ENCODE measurements around the gene FBXO39.
"Not testable (repeated sequence)": the region's sequence is repeated elsewhere in the genome, so short reads cannot be mapped to it uniquely, and the experiment has no call there.

The FBXO39 gene

DNA sequence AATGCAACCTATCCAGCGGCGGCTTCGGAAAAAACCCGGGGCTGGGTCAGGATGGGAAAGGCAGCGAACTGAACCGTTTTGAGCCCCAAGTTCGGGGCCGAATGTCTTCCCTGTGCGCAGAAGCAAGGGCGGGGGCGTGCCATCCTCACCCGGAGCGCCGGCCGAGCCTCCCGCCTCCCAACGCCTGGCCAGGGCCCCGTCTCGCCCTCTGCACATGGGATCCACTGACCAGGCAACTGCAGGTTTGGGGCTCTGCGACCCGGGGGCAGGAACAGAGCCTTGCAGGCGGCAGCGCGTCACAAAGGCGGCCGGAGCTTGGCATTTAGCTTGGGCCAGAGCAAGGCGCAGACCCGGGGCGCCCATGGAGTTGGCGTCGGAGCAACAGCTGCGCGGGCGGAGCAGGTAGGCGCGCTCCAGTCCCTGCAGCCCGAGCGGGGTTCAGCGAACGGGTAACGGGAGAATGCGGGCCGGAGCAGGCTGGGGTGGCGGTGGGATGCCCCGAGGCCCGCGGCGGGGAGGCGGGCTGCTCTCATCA is at the start of gene FBXO39:
Gene FBXO39 (plus strand): TSS at position 345 of the 535 bp plus-strand sequence. CDS start 3,654 bp downstream, outside the sequence.
- no peak for DNase-seq (ENCODE audit: low read depth)

DNA sequence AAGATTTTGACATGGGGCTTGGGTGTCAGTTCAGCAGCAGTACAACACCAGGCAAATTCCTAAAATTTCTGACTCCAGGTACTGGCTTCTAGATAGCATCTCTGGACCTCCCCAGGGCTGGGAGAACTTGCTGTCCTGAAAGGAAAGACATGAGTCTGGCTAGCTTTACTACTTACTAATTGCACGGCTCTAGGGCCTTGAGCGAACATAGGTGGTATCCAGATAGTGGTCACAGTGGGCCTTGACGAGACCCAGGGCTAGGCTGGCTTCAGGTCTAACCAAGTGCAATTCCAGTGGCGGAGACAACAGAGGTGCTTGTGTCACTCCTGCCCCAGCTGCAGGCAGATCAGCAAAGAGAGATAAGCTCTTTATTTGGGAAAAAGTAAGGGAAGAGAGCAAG is 46.5 kb upstream of the FBXO39 start:
- DNase-seq (ENCODE audit: low read depth), result no peak

DNA sequence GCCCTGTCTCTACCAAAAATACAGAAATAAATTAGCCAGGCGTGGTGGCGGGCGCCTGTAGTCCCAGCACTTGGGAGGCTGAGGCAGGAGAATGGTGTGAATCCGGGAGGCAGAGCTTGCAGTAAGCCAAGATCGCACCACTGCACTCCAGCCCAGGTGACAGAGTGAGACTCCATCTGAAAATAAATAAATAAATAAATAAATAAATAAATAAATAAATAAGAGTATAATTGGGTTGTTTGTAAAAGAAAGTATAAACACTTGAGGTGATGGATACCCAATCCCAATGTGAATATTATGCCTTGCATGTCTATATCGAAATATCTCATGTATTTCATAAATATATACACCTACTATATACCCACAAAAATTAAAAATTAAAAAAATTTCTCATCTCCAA is 29.4 kb upstream of the FBXO39 start:
- DNase-seq (ENCODE audit: low read depth), result not testable (repeated sequence)

DNA sequence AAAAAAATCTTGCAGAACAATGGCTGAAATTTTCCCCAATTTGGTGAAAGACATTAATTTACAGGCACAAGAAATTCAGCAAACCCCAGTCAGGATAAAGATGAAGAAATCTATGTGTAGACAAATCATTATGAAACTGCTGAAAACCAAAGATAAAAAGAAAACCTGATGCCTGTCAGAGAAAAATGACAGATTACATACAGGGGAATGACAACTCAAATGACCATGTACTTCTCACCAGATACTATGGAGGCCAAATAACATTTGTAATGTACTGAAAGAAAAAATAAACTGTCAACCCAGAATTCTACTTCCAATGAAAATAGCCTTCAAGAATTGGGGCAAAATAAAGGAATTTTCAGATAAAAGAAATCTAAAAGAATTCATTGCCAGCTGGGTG is 27.4 kb upstream of the FBXO39 start:
- no peak for DNase-seq (ENCODE audit: low read depth)

DNA sequence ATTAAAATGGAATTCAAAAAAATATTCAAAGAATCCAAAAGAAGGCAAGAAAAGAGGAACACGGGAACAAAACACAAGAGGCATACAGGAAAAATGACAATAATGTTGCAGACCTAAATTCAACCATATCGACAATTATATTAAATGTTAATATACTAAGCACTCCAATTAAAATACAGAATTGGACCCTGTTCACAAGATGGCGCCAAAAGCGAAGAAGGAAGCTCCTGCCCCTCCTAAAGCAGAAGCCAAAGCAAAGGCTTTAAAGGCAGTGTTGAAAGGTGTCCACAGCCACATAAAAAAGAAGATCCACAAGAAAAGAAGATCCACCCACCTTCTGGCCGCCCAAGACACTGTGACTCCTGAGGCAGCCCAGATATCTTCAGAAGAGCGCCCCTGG is 26.5 kb upstream of the FBXO39 start:
- no peak for DNase-seq (ENCODE audit: low read depth)

DNA sequence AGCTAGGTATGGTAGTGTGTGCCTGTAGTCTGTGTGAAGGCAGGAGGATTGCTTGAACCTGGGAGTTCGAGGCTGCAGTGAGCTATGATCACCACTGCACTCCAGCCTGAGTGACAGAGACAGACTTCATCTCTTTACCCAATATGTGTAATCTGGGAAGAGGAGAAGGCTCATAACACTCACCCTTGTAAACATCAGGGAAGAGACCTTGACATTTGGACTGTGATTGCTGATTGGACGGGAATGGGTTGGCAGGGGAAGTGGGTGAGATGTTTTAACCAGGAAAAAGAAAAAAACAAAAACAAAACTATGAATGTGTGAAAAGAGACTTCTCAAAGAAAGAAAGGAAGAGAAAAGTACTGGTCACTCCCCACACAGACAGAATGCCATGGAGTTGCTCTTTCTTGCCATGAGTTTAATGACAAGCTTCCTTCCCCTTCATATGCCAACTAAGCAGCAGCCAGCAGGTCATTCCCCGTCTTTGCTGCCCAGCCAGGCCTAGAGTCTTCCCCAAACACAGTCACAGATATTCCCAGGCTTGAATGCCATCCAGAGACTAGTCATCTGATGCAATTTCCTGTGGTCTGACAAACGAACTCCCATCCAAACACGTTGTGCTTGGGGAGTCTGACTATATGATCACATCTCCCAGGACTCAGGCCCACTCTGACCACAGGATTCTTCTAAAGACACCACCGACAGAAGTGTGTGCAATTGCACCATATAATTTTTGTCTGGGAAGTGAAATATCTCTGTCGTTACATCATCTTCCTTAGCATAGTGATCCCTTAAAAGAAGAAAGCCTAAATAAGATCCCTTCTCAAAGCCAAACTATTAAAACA is 23.7 kb upstream of the FBXO39 start:
- peak; percentile 100 for DNase-seq (ENCODE audit: low read depth)

DNA sequence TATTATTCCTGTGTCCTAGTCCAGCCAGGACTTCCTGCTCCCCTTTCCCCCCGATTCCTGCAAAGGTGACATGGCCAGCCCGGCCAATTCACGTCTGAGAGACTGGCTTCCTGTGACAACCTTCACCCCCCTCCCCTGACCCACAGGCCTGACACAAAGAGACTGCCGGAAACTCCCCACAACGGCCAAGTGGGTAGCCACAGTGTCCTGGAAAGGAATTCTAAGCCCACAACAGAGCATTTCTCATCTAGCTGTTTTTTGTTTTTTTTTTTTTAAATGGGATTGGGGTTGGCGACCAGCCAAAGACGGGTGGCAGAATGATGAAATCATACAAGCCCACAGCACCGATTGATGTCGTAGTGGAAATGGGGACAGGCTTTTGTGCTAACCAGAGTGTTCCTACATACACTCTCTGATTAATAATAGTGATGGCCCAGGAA is 23.0 kb upstream of the FBXO39 start:
- peak; percentile 70 for DNase-seq (ENCODE audit: low read depth)

DNA sequence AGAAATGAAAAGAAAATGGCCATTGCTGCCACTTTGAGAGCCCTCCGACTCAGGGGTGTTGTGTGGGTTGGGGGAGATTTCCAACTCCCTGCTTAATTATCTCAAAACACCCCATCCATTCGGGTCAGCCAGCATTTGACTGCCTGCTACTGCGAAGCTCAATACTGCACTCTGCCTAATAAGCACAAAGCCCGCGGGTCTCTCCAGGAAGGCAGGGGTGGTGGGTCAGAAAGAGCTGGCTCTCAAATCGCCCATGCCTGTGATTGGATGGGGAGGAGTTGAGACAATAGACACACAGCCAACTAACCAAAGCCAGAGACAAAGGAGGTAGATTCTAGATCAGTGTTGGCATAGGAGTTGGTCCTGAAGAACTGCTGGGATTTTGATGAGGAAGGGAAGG is 22.5 kb upstream of the FBXO39 start:
- no peak for DNase-seq (ENCODE audit: low read depth)

DNA sequence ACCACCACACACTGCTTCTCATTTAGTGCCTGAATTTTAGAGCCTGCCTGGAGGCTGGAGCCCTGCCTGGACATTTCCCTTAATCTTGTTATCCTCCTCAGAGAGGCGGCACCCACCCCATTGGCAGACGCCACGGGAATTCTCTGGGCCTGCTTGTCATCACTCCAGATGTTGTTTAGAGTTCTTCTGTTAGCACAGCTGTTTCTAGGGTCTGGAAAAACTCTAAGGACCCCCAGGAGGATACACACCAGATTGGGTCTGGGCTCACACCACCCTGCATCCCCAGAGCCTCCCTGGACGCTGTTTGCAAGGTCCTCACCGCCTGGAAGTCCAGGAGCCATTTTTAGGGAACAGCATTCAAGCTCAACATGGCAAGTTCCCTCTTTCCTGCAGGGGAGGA is 20.7 kb upstream of the FBXO39 start:
- peak; percentile 50 for DNase-seq (ENCODE audit: low read depth)

DNA sequence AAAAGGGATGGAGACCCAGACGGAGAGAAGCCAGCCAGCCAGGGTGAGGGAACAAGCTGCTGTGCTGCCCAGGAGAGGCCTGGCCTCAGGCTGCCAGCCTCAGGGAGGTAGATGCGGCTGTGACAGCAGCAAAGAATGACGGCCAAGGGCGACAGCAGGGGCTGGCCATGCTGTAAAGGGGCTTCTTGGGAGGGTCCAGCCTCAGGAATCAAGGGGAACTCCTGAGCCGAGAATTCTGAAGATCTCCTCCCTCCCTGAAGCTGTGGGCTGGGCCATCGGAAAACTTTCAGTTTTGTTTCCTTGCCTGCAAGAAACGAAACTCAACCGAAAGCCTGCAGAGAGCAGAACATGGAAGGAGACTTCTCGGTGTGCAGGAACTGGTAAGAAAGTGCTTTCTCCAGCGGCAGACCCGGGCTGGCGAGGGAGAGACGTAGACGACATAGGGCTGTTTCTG is 20.3 kb upstream of the FBXO39 start, which contains the start of gene XAF1:
Gene XAF1 (plus strand): TSS at position 316 of the 454 bp plus-strand sequence. CDS start 33 bp downstream, at position 349.
- DNase-seq (ENCODE audit: low read depth), result peak; percentile 40

DNA sequence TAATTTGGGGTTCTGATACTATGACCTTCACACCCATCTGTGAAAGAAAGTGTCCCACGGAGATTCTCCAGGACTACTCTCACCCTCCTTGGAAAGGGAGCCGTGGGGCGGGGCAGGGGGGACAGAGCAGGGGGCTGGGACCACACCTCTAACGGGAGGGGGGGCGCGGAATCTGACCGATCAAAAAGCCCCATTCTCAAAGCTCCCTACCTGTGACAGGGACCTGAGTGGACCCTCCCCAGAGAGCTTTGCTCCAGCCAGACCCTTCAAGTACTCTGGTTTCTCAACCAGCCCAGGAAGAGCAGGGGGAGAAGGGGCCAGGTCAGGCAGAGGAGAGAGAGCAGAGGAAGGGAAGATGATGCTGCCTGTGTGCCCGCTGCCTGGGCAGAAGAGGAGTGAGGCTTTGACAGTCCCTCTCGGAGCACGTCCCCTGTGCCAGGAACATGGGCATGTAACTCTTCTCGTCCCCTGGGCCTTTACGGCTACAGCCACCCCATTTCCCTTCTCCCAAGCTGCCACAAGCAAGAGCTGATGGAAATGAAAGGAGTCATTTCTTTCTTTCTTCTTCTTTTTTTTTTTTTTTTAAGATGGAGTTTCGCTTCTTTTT is 19.5 kb upstream of the FBXO39 start:
- DNase-seq (ENCODE audit: low read depth), result no peak

DNA sequence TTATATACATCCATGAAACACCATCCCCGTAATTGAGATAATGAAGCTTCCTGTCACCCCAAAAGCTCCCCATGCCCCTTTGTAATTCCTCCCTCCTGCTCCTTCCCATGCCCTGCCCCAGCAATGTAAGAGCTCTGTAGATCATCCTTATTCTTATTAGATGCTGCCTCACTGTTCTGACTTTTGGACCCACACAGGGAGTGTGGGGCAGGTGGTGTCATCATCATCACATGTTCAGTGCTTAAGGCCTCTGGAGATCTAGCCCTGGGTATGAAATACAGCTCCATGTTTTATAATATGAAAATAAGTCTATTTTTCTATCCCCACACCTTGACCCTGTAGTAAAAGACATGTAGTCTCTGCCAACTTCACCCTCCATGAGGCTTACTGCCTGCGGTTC is 18.3 kb upstream of the FBXO39 start:
- no peak for DNase-seq (ENCODE audit: low read depth)

DNA sequence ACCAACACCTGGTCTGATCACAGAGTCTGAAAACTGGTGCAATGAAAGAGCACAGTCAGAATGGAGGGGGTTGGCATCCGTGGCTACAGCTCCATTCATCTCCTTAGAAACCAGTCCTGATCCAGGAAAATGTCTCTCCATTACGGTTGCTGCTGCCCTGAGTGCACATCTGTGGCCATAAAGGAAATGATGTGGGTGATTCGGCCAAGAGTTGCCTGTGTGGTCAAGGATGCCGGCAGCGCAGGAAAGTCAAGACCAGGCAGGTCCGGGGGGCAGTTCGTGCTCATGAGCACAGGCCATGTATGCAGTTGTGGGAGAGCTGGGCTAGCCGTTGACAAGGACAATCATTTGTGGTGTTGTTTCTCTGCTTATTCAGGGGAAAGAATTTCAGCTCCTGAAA is 14.2 kb upstream of the FBXO39 start:
- DNase-seq (ENCODE audit: low read depth), result no peak

DNA sequence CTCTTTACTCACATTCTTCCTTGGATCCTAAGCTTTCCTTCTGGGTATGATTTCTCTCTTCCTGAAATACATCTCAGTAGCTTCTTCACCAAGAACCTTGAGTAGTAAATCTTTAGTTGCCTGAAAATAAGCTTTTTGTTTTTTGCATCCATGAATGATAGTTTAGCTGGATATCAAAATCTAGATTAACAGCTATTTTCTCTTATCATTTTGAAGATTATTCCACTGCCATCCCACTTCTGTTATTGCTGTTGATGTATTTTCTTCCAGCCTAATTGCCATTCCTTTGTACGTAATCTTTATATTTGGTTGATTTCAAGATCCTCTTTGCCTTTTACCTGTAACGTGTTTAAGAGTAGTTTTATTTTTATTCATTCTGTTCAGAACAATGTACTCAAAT is 7.6 kb upstream of the FBXO39 start:
- no peak for DNase-seq (ENCODE audit: low read depth)

DNA sequence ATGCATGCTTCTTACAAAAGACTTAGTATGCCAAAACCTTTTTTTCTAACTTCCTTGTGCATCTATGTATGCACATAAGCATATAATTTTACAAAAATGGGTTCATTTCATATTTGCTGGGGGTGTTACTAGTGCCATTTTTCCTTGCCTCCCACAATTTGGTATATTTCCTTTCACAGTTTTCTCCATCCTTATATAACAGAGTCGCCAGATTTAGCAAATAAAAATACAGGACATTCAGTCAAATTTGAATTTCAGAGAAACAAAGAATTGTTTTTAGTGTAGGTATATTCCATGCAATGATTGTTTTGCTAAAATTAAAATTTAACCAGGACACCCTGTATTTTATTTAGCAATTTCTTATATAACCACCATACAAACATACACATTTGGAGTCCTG is 4.0 kb upstream of the FBXO39 start:
- no peak for DNase-seq (ENCODE audit: low read depth)

DNA sequence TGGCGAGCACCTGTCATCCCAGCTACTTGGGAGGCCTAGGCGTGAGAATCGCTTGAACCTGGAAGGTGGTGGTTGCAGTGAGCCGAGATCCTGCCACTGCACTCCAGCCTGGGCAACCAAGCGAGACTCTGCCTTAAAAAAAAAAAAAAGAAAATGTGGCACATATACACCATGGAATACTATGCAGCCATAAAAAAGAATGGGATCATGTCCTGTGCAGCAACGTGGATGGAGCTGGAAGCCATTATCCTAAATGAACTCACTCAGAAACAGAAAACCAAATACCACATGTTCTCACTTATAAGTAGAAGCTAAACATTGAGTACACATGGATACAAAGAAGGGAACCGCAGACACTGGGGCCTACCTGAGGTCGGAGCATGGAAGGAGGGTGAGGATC is 1.1 kb upstream of the FBXO39 start:
- DNase-seq (ENCODE audit: low read depth), result not testable (repeated sequence)

DNA sequence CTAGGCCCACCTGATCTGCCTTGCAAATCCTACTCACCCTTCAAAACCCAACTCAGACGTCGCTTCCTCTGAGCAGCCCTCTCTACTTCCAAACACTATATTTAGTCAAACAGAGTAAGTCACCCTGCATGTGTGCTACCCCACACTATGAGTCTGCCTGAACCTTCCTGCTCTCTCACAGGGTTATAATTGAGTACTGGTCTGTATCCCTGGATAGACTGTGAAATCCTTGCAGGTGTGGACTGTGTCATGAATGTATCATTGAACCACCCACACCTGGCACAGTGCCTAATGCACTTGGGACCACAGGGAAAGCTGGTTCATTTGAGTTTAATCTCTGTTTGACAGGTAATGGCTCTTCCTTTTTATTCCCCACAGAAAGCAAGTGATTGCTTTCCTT is 3.4 kb downstream of the FBXO39 start:
- no peak for DNase-seq (ENCODE audit: low read depth)

DNA sequence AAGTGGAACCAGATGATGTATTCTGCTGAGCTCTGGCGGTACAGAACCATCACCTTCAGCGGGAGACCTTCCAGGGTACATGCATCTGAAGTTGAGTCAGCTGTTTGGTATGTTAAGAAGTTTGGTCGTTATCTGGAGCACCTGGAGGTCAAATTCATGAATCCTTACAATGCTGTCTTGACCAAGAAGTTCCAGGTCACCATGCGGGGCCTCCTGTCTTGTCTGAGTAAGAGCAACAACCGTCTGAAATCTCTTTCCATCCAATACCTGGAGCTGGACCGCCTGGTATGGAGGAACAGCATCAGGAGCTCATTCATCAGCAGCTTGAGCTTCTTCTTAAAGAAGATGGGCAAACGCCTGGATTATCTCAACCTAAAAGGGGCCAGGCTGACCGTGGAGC is 4.0 kb downstream of the FBXO39 start:
- no peak for DNase-seq (ENCODE audit: low read depth)

DNA sequence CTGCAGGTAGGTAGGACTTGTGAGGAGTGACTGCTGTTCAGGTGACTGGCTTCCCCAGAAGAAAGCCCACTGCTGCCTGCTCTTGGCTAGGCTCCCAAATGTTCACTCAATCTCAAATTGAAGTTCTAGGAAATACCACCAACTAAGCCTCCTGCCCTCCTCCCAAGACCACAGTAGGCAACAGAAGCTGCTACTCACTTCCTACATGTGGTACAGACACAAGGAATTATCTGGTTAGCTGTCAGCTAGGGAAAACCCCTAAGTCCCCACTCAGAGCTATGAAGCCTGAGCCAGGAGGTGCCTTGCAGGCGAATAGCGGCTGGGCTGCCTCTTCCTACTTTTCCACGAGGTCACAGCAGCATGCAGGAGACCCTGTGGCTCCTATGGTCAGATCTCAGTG is 4.9 kb downstream of the FBXO39 start:
- DNase-seq (ENCODE audit: low read depth), result no peak

DNA sequence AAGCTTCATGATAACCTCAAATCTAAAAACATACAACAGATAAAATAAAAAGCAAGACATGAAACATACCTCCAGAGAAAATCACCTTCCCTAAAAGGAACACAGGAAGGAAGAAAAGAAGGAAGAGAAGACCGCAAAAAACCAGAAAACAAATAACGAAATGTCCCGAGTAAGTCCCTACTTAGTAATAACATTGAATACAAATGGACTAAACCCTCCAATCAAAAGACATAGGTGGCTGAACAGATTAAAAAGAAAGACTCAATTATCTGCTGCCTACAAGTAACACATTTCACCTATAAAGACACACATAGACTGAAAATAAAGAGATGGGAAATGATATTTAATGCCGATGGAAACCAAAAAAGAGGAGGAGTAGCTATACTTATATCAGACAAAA is 6.2 kb downstream of the FBXO39 start:
- no peak for DNase-seq (ENCODE audit: low read depth)

DNA sequence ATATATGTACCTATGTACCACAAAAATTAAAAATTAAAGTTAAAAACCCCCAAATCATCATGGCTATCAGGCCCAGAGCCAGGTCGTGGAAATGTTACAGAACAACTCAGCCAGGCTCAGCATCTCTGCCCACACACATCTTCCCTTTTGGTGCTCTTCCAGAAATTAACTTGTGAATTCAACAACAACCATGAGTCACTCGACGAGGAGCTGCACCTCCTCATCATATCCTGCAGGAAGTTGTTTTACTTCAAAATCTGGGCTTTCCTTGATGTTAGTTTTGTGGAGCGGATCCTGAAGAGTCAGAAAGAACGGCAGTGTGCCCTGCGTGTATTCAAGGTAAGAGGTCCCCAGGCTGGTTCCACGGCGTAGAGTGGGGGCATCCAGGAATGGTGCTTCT is 10.6 kb downstream of the FBXO39 start:
- DNase-seq (ENCODE audit: low read depth), result peak; percentile 30

DNA sequence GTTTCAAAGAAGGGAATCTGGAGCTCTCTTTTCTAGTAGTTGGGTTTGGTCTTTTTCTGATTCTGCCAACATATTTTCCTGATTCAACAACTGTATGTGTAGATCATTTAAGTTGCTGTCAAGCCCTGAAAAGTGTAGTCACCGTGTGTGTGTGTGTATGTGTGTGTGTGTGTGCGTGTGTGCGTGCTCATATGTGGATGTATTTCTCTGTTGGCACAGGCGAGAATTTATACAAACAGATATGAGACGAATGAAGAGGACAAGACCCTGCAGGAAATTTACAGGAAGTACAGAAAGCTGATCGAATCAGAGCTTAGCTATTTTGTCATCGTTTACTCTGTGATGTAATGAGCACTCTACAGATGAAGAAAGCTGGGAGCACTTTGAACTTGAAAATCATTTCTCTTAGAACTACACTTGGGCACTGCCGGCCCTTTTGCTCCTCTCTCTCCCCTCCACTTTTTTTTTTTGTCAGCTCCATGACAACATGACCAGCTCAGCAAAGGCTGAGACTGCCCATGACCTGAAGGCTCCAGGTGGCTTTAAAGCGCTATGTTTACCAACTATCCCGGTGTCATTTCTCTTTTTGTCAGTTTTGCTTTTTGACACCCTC is 11.2 kb downstream of the FBXO39 start:
- no peak for DNase-seq (ENCODE audit: low read depth)

DNA sequence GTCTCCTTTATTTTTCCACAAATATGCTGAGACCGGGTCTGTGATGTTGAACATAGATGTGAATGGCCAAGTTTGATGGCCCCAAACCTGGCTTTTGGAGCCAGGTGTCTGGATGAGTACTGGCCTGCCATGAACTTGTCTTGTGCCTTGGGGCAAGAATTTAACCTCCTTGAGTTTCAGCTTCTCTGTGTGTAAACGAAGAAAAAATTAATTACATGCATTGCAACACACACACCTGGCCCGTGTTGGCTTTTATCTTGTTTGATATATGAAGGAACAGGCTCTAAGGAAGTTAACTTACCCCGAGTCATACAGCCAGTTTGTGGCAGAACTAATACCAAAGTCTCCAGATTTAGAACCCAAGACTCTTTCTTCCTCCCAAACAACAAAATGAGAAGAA is 13.1 kb downstream of the FBXO39 start:
- DNase-seq (ENCODE audit: low read depth), result no peak
